Loucy (cell line): ENCODE data around the gene ERFL.

Experiments
- H2AFZ ChIP-seq: fragments of 200-600 bp; sonication (generic); 2 replicates; pipeline ENCODE4 v1.6.0; 2016; ENCODE audit warnings: antibody characterized with exemption, mild to moderate bottlenecking, low read length, moderate library complexity
- H3F3A ChIP-seq: fragments of 200-600 bp; 2 replicates; pipeline ENCODE4 v1.6.0; 2016; ENCODE audit warnings: antibody characterized with exemption, low read depth, mild to moderate bottlenecking
- H3K27me3 ChIP-seq: fragments of 200-600 bp; sonication (generic); 2 replicates; pipeline ENCODE4 v1.6.1; 2014; ENCODE audit warnings: low read length, mild to moderate bottlenecking; ENCODE audit not compliant: insufficient read depth, poor library complexity, severe bottlenecking
- H3K36me3 ChIP-seq: fragments of 200-600 bp; sonication (generic); 2 replicates; pipeline ENCODE4 v1.6.1; 2016; ENCODE audit warnings: low read length; ENCODE audit not compliant: insufficient read depth
- H3K4me1 ChIP-seq: fragments of 200-600 bp; sonication (generic); 2 replicates; pipeline ENCODE4 v1.5.1; 2014; ENCODE audit warnings: low read length, mild to moderate bottlenecking; ENCODE audit not compliant: insufficient read depth, poor library complexity, severe bottlenecking
- H3K4me2 ChIP-seq: fragments of 200-600 bp; sonication (generic); 2 replicates; pipeline ENCODE4 v1.6.0; 2014; ENCODE audit warnings: antibody characterized with exemption, low read length, low read depth, mild to moderate bottlenecking; ENCODE audit not compliant: poor library complexity, severe bottlenecking
- H3K4me3 ChIP-seq: fragments of 200-600 bp; sonication (generic); 2 replicates; pipeline ENCODE4 v1.5.1; 2014; ENCODE audit warnings: low read length, mild to moderate bottlenecking, mixed read lengths; ENCODE audit not compliant: poor library complexity, severe bottlenecking
- H3K79me2 ChIP-seq: fragments of 200-600 bp; sonication (generic); 2 replicates; pipeline ENCODE4 v1.6.1; 2014; ENCODE audit warnings: low read length; ENCODE audit not compliant: insufficient read depth
- H3K9ac ChIP-seq: fragments of 200-600 bp; sonication (generic); 2 replicates; pipeline ENCODE4 v1.6.0; 2014; ENCODE audit warnings: mild to moderate bottlenecking, low read depth, low read length, moderate library complexity; ENCODE audit not compliant: poor library complexity, severe bottlenecking
- H3K9me2 ChIP-seq: fragments of 200-600 bp; sonication (generic); replicated peaks from 2 replicates; pipeline ENCODE4 v1.6.1; 2016; ENCODE audit warnings: low read depth, low read length, mixed read lengths
- H3K9me3 ChIP-seq: fragments of 200-600 bp; sonication (generic); 2 replicates; pipeline ENCODE4 v1.6.1; 2014; ENCODE audit warnings: mild to moderate bottlenecking, antibody characterized with exemption, low read length, low read depth; ENCODE audit not compliant: insufficient read depth
- H4K20me1 ChIP-seq: fragments of 200-600 bp; sonication (generic); 2 replicates; pipeline ENCODE4 v1.6.0; 2014; ENCODE audit warnings: antibody characterized with exemption, low read length, mild to moderate bottlenecking; ENCODE audit not compliant: insufficient read depth, poor library complexity, severe bottlenecking
- EZH2phosphoT487 ChIP-seq: fragments of 200-600 bp; IDR thresholded peaks from 2 replicates; pipeline ENCODE4 v1.6.1; 2018; ENCODE audit warnings: antibody characterized with exemption, mild to moderate bottlenecking, moderate library complexity, borderline replicate concordance
- TF ChIP-seq, protein P1 (sequence below): fragments of 200-600 bp; sonication (generic); conservative IDR thresholded peaks from 2 replicates; pipeline ENCODE4 v1.5.1; 2014; ENCODE audit warnings: mild to moderate bottlenecking, antibody characterized with exemption, low read length

The ERFL gene

DNA sequence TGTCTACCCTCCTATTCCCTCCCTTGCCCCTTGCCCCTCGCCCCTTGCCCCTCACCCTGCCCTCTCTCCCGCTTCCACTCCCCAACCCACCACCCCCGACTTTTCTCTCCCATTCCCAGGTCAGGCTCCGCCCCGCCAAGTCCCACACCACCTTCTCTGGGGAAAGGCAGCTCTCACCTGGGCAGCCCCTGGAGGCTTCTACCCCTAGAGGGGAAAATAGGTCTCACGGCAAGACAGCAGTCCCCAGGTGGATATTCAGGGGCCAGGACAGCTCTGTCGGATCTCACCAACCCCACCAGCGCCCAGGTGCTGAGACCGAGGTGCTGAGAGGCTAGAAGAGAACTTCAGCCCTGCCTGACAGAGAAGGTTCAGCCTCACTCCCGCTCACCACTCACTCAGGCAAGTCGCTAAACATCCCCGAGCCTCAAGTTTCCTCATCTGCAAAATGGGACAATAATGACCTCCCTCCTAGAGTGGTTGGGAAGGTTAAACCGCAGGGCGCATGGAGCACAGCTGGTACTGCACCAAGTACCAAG lies 1.4 kb upstream of the ERFL start:
- TF ChIP-seq, protein P1, sequence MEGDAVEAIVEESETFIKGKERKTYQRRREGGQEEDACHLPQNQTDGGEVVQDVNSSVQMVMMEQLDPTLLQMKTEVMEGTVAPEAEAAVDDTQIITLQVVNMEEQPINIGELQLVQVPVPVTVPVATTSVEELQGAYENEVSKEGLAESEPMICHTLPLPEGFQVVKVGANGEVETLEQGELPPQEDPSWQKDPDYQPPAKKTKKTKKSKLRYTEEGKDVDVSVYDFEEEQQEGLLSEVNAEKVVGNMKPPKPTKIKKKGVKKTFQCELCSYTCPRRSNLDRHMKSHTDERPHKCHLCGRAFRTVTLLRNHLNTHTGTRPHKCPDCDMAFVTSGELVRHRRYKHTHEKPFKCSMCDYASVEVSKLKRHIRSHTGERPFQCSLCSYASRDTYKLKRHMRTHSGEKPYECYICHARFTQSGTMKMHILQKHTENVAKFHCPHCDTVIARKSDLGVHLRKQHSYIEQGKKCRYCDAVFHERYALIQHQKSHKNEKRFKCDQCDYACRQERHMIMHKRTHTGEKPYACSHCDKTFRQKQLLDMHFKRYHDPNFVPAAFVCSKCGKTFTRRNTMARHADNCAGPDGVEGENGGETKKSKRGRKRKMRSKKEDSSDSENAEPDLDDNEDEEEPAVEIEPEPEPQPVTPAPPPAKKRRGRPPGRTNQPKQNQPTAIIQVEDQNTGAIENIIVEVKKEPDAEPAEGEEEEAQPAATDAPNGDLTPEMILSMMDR: no peak
- TF ChIP-seq EZH2phosphoT487: no peak
- Histone ChIP-seq H3K36me3 (no peaks in the 10 kb centered on the region), H3K9me3 (no peaks in the 10 kb centered on the region), H3K9ac (peak overlapping the region; percentile 88), H2AFZ (no peak overlapping the region), H3K4me3 (peak overlapping the region; percentile 98), H3K79me2 (peaks cover 10% of the 10 kb centered on the region; the same call in 1 of the 2 replicates), H3K4me1 (peaks cover 24% of the 10 kb centered on the region), H3K27me3 (no peaks in the 10 kb centered on the region), H3F3A (no peaks in the 10 kb centered on the region), H3K9me2 (no peaks in the 10 kb centered on the region), H4K20me1 (no peaks in the 10 kb centered on the region), H3K4me2 (peak overlapping the region; percentile 97)

GRCh38 chr19:41928754-41929535 lies 696 bp upstream of the ERFL start:
- Histone ChIP-seq H3K36me3 (no peaks in the 10 kb centered on the region), H2AFZ (peak overlapping the region; percentile 94), H3K9me2 (no peaks in the 10 kb centered on the region), H4K20me1 (no peaks in the 10 kb centered on the region), H3K9me3 (no peaks in the 10 kb centered on the region), H3K4me1 (peaks cover 17% of the 10 kb centered on the region), H3K4me3 (peak overlapping the region; percentile 98), H3K9ac (peak overlapping the region; percentile 88), H3F3A (no peaks in the 10 kb centered on the region), H3K79me2 (peaks cover 10% of the 10 kb centered on the region; the same call in 1 of the 2 replicates), H3K27me3 (no peaks in the 10 kb centered on the region), H3K4me2 (peak overlapping the region; percentile 97)
- TF ChIP-seq EZH2phosphoT487: no peak
- TF ChIP-seq, protein P1: no peak

GRCh38 chr19:41927497-41928192 lies 604 bp downstream of the ERFL start:
- no peaks in the 10 kb centered on the region for H4K20me1 ChIP-seq
- no peaks in the 10 kb centered on the region for H3K9me3 ChIP-seq
- H3K27me3 ChIP-seq: no peaks in the 10 kb centered on the region
- H2AFZ ChIP-seq: peak overlapping the region; percentile 87
- no peaks in the 10 kb centered on the region for H3F3A ChIP-seq
- no peaks in the 10 kb centered on the region for H3K9me2 ChIP-seq
- H3K36me3 ChIP-seq: no peaks in the 10 kb centered on the region
- peaks cover 12% of the 10 kb centered on the region for H3K4me1 ChIP-seq
- no peak for TF ChIP-seq EZH2phosphoT487
- TF ChIP-seq, protein P1: no peak
- peak overlapping the region; percentile 98 for H3K4me3 ChIP-seq
- H3K4me2 ChIP-seq: peak overlapping the region; percentile 97
- H3K79me2 ChIP-seq: peaks cover 10% of the 10 kb centered on the region; the same call in 1 of the 2 replicates
- peak overlapping the region; percentile 88 for H3K9ac ChIP-seq
